Measurements from ENCODE around the gene ZNF860. TPM values are rescaled to one million over a fixed set of nuclear protein-coding genes. Genes with fewer than 3 reads are reported as not detected.

The ZNF860 gene
- polyA plus RNA-seq, 3 donors: not detected

GRCh38 chr3:31973081-31973480 is 8.5 kb upstream of the ZNF860 start:
- Histone ChIP-seq H3K9ac (ENCODE audit: insufficient read depth, low read length, poor library complexity, severe bottlenecking) (no peak overlapping the region), H4K20me1 (ENCODE audit: insufficient read depth, low read length) (no peaks in the 10 kb centered on the region), H3K9me3 (replicated peaks in 1 of 2; ENCODE audit: control insufficient read depth in 1 of 2, insufficient read depth in 1 of 2, low read length in 2 of 2) (no peaks in the 10 kb centered on the region), H3K4me2 (replicated peaks; ENCODE audit: extremely low read depth, low read length, poor library complexity, severe bottlenecking) (no peak overlapping the region), H2AFZ (ENCODE audit: insufficient read depth, low read depth, low read length, poor library complexity, severe bottlenecking) (no peak overlapping the region), H3K27ac (ENCODE audit: low read depth in 1 of 2, low read length in 2 of 2) (no peak overlapping the region), H3K27me3 (ENCODE audit: control insufficient read depth in 2 of 2, insufficient read depth in 2 of 2, low read length in 2 of 2) (peaks cover 3 to 6% of the 10 kb centered on the region in 2 donors), H3K4me1 (ENCODE audit: control insufficient read depth in 1 of 2, insufficient read depth in 2 of 2, low read length in 2 of 2) (no peaks in the 10 kb centered on the region), H3K36me3 (replicated peaks in 1 of 2; ENCODE audit: control insufficient read depth in 1 of 2, insufficient read depth in 2 of 2, low read length in 2 of 2) (no peaks in the 10 kb centered on the region), H3K79me2 (ENCODE audit: insufficient read depth, low read length) (no peaks in the 10 kb centered on the region), H3K4me3 (replicated peaks in 1 of 3; ENCODE audit: low read depth in 2 of 3, low read length in 3 of 3) (no peak overlapping the region)
- no peak overlapping the region for H3K27ac Mint-ChIP-seq
- no peak overlapping the region for H3K4me3 Mint-ChIP-seq
- no peak for DNase-seq
- no peaks in the 10 kb centered on the region for H3K4me1 Mint-ChIP-seq
- H3K27me3 Mint-ChIP-seq (ENCODE audit: low read depth in 3 of 3): peaks cover 10 to 16% (median 15%) of the 10 kb centered on the region in 3 donors
- H3K9me3 Mint-ChIP-seq: peaks cover 0 to 3% (median 0%) of the 10 kb centered on the region in 7 donors
- intact Hi-C loops (cut with micrococcal nuclease): no loop called here
- TF ChIP-seq CTCF (IDR thresholded peaks at IDR 0.05): no peak
- 92% methylated on average over 3 of the region's 4 CpGs for WGBS (ENCODE audit: insufficient coverage)
- no peaks in the 10 kb centered on the region for H3K36me3 Mint-ChIP-seq

- WGBS (ENCODE audit: insufficient coverage): 100% methylated on average over 2 of the region's 5 CpGs
- intact Hi-C loops (cut with micrococcal nuclease): no loop called here
- Histone ChIP-seq H3K79me2 (ENCODE audit: insufficient read depth, low read length) (no peaks in the 10 kb centered on the region), H4K20me1 (ENCODE audit: insufficient read depth, low read length) (no peaks in the 10 kb centered on the region), H2AFZ (ENCODE audit: insufficient read depth, low read depth, low read length, poor library complexity, severe bottlenecking) (no peak overlapping the region), H3K9ac (ENCODE audit: insufficient read depth, low read length, poor library complexity, severe bottlenecking) (no peak overlapping the region), H3K27me3 (ENCODE audit: control insufficient read depth in 2 of 2, insufficient read depth in 2 of 2, low read length in 2 of 2) (peaks cover 11 to 13% of the 10 kb centered on the region in 2 donors), H3K4me2 (replicated peaks; ENCODE audit: extremely low read depth, low read length, poor library complexity, severe bottlenecking) (no peak overlapping the region), H3K9me3 (replicated peaks in 1 of 2; ENCODE audit: control insufficient read depth in 1 of 2, insufficient read depth in 1 of 2, low read length in 2 of 2) (no peaks in the 10 kb centered on the region), H3K36me3 (replicated peaks in 1 of 2; ENCODE audit: control insufficient read depth in 1 of 2, insufficient read depth in 2 of 2, low read length in 2 of 2) (no peaks in the 10 kb centered on the region), H3K4me3 (replicated peaks in 1 of 3; ENCODE audit: low read depth in 2 of 3, low read length in 3 of 3) (no peak overlapping the region), H3K27ac (ENCODE audit: low read depth in 1 of 2, low read length in 2 of 2) (no peak overlapping the region), H3K4me1 (ENCODE audit: control insufficient read depth in 1 of 2, insufficient read depth in 2 of 2, low read length in 2 of 2) (no peaks in the 10 kb centered on the region)
- TF ChIP-seq CTCF (IDR thresholded peaks at IDR 0.05): no peak
- Mint-ChIP-seq H3K9me3 (peaks cover 0 to 3% (median 0%) of the 10 kb centered on the region in 7 donors), H3K4me1 (no peaks in the 10 kb centered on the region), H3K27ac (no peak overlapping the region), H3K4me3 (no peak overlapping the region), H3K27me3 (ENCODE audit: low read depth in 3 of 3) (peaks cover 16 to 24% (median 22%) of the 10 kb centered on the region in 3 donors), H3K36me3 (no peaks in the 10 kb centered on the region)
- DNase-seq: no peak
Measured at GRCh38 chr3:31973837-31974236, 7.7 kb upstream of the ZNF860 start.

Data from CD14-positive monocyte (primary cell).